Right lobe of liver (tissue), 6 donors: ENCODE data around the gene VWA5B1. TPM values are rescaled to one million over a fixed set of nuclear protein-coding genes. Genes with fewer than 3 reads are reported as not detected.

ENCODE experiments used
- ATAC-seq, 4 donors: fragments of 200-7000 bp; cut with Tn5 transposase; one replicate each; pipeline ENCODE4 v1.9.1; 2020; ENCODE audit warnings: mild to moderate bottlenecking in 4 of 4, moderate library complexity in 4 of 4
- DNase-seq, 3 donors: peaks; one replicate each; pipeline ENCODE4 v3.0.0-alpha.2; 2020
- H3K27ac ChIP-seq, 3 donors: fragments of 200-600 bp; one replicate each; pipeline ENCODE4 v1.8.0; 2022
- H3K27me3 ChIP-seq, 2 donors: fragments of 200-600 bp; one replicate each; pipeline ENCODE4 v1.8.0; 2022
- H3K36me3 ChIP-seq, 4 donors: fragments of 200-600 bp; sonication (generic) in 1 of 4; one replicate each; pipeline versions ENCODE4 v1.5.1 to v1.8.0; 2017 to 2022; ENCODE audit warnings: control low read depth in 1 of 4
- H3K4me1 ChIP-seq, 4 donors: fragments of 200-600 bp; sonication (generic) in 1 of 4; one replicate each; pipeline versions ENCODE4 v1.5.1 to v1.8.0; 2017 to 2022; ENCODE audit warnings: control low read depth in 1 of 4
- H3K4me3 ChIP-seq, 3 donors: fragments of 200-600 bp; one replicate each; pipeline ENCODE4 v1.8.0; 2022
- H3K9me3 ChIP-seq, 4 donors: fragments of 200-600 bp; sonication (generic) in 1 of 4; one replicate each; pipeline versions ENCODE4 v1.5.1 to v1.8.0; 2017 to 2022; ENCODE audit warnings: control low read depth in 1 of 4
- CTCF ChIP-seq, 4 donors: fragments of 200-600 bp in 3 of 4; fragments of 450-650 bp in 1 of 4; IDR thresholded peaks; one replicate each; pipeline versions ENCODE4 v1.5.1 to v1.8.0; 2016 to 2022; ENCODE audit warnings: antibody characterized with exemption in 4 of 4, mild to moderate bottlenecking in 2 of 4
- POLR2A ChIP-seq: fragments of 450-650 bp; IDR thresholded peaks from one replicate; pipeline ENCODE4 v1.6.1; 2017; ENCODE audit warnings: antibody characterized with exemption, mild to moderate bottlenecking
- WGBS: methylation state at CpG from one replicate; pipeline ENCODE4 v1.1.6; 2018; ENCODE audit warnings: low coverage, low lambda C conversion rate; ENCODE audit not compliant: insufficient coverage; ENCODE audit errors: missing lambda C conversion rate; 5-methylcytosine and 5-hydroxymethylcytosine counted together
- intact Hi-C, 2 donors: fragments of 100-400 bp; cut with DNase I; formaldehyde crosslinking; loops; one replicate each; pipeline versions ENCODE4 v1.11.2 to v1.14.1; 2022
- total RNA-seq, 6 experiments: library from RNA; depleted of rRNA in 2 of 6; stranded (reverse); fragments of >200 nt in 2 of 6; fragmentation: NEBNext Ultra II Directional in 3 of 6; extraction: Animal tissue kit (Norgen Biotek cat#: 25700) in 3 of 6; gene quantifications; one replicate each; pipeline versions ENCODE4 v1.1.0 to v1.2.4, GENCODE V29; 2016 to 2023
- donor health status: DM: no; HTN: yes; CAD: no.
- donor health status: DM: no; HTN: no; CAD: no.
- donor health status: DM: no; HTN: no; CAD: no.
- donor health status: DM: no; HTN: yes; CAD: no.
- donor health status: DM: no; HTN: yes; CAD: no.

VWA5B1 gene
- total RNA-seq, 6 experiments from 2014 or later = not detected

GRCh38 chr1:20336105-20336605 lies 45.5 kb downstream of the VWA5B1 start:
- WGBS = 72% methylated on average over 11 of the region's 13 CpGs
- no peak for TF ChIP-seq CTCF (IDR thresholded peaks at IDR 0.05)
- no peak for TF ChIP-seq POLR2A
- Histone ChIP-seq H3K9me3 (no peaks in the 10 kb centered on the region), H3K27me3 (no peaks in the 10 kb centered on the region), H3K4me3 (no peak overlapping the region), H3K27ac (no peak overlapping the region), H3K36me3 (no peaks in the 10 kb centered on the region), H3K4me1 (no peaks in the 10 kb centered on the region)
- intact Hi-C loops = no loop called here
- no peak for ATAC-seq
- no peak for DNase-seq

- intact Hi-C loops = no loop called here
- Histone ChIP-seq H3K36me3 (no peaks in the 10 kb centered on the region), H3K27me3 (no peaks in the 10 kb centered on the region), H3K27ac (no peak overlapping the region), H3K4me3 (no peak overlapping the region), H3K9me3 (no peaks in the 10 kb centered on the region), H3K4me1 (no peaks in the 10 kb centered on the region)
- no CpG with 5 or more reads among the region's 7 CpGs for WGBS
- ATAC-seq = no peak
- TF ChIP-seq POLR2A (no peak), CTCF (IDR thresholded peaks at IDR 0.05) (no peak)
- no peak for DNase-seq
Observed at GRCh38 chr1:20337581-20337980, 46.9 kb downstream of the VWA5B1 start.

GRCh38 chr1:20339811-20340457 lies 49.3 kb downstream of the VWA5B1 start:
- no peaks in the 10 kb centered on the region for H3K36me3 ChIP-seq
- H3K27ac ChIP-seq = no peak overlapping the region
- no peak for ATAC-seq
- H3K9me3 ChIP-seq = no peaks in the 10 kb centered on the region
- intact Hi-C loops = no loop called here
- H3K4me1 ChIP-seq = no peaks in the 10 kb centered on the region
- DNase-seq = no peak
- no peaks in the 10 kb centered on the region for H3K27me3 ChIP-seq
- WGBS = 48% methylated on average over 8 of the region's 9 CpGs
- TF ChIP-seq POLR2A (no peak), CTCF (IDR thresholded peaks at IDR 0.05) (no peak)
- H3K4me3 ChIP-seq = no peak overlapping the region

GRCh38 chr1:20342294-20343148 lies 51.8 kb downstream of the VWA5B1 start:
- no peak for DNase-seq
- Histone ChIP-seq H3K4me3 (no peak overlapping the region), H3K27me3 (no peaks in the 10 kb centered on the region), H3K36me3 (no peaks in the 10 kb centered on the region), H3K4me1 (no peaks in the 10 kb centered on the region), H3K27ac (no peak overlapping the region), H3K9me3 (no peaks in the 10 kb centered on the region)
- TF ChIP-seq CTCF (IDR thresholded peaks at IDR 0.05) (no peak), POLR2A (no peak)
- peak in 1 of 4 donors; percentile 32 for ATAC-seq
- WGBS = 50% methylated on average over 2 of the region's 17 CpGs
- intact Hi-C loops = no loop called here
